Right lobe of liver (tissue), 4 donors: Measurements from ENCODE around the gene MME.

Source experiments
- CTCF ChIP-seq, 4 donors: fragments of 200-600 bp in 3 of 4; fragments of 450-650 bp in 1 of 4; IDR thresholded peaks; one replicate each; pipeline versions ENCODE4 v1.5.1 to v1.8.0; 2016 to 2022; ENCODE audit warnings: antibody characterized with exemption in 4 of 4, mild to moderate bottlenecking in 2 of 4
- POLR2A ChIP-seq: fragments of 450-650 bp; IDR thresholded peaks from one replicate; pipeline ENCODE4 v1.6.1; 2017; ENCODE audit warnings: antibody characterized with exemption, mild to moderate bottlenecking
- donor health status: DM: no; HTN: no; CAD: no.
- donor health status: DM: no; HTN: no; CAD: no.
- donor health status: DM: no; HTN: yes; CAD: no.

DNA sequence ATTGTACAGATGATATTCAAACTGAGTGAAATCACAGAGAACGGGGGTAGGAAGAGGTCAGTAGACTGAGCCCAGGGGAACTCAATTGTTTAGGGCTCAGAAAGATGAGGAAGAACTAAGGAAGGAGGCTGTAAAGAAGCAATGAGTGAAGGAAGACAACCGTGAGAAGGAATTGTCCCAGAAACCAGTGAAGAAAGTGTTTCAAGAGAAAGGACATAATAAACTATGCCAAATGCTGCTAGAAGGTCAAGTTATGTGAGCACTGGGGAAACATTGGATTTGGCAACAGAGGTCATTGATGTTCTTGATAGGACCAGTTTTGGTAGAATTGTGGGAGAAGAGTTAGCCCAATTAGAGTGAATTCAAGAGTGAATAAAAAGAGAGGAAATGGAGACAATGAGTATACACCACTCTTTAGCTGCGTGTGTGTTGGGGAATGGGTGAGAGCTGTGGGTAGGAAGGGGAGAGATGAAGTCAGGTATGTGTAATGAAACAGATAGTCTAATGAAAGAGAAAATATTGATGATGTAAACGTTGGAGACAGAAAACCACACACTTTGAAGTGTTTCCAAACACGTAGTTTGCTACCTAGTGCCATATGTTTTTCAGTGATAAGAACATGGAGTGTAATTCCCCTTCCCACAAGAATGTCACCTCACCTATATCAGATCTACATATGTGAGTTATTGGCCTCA is 42.5 kb upstream of the MME start:
- TF ChIP-seq CTCF (IDR thresholded peaks at IDR 0.05): no peak
- TF ChIP-seq POLR2A: no peak
